IMR-90 (cell line): ENCODE data around the gene HOXC10.

Source experiments
- BHLHE40 ChIP-seq: fragments of 150-350 bp; IDR thresholded peaks from 2 replicates; pipeline ENCODE4 v1.6.1; 2016; ENCODE audit warnings: mild to moderate bottlenecking, low read depth, low read length
- CEBPB ChIP-seq: IDR thresholded peaks from 2 replicates; pipeline ENCODE4 v1.6.1; 2012; ENCODE audit warnings: low read depth, low read length, improper control_type of control experiment
- FOS ChIP-seq: fragments of 150-350 bp; IDR thresholded peaks from 2 replicates; pipeline ENCODE4 v1.6.1; 2016; ENCODE audit warnings: low read depth, low read length
- MAFK ChIP-seq: IDR thresholded peaks from 2 replicates; pipeline ENCODE4 v1.6.1; 2012; ENCODE audit warnings: low read depth, low read length, improper control_type of control experiment
- MAZ ChIP-seq: IDR thresholded peaks from 2 replicates; pipeline ENCODE4 v1.6.1; 2012; ENCODE audit warnings: low read depth, mild to moderate bottlenecking, low read length, improper control_type of control experiment, moderate library complexity, borderline replicate concordance
- POLR2A ChIP-seq: IDR thresholded peaks from 2 replicates; pipeline ENCODE4 v1.6.1; 2012; ENCODE audit warnings: mild to moderate bottlenecking, low read depth, low read length
- RAD21 ChIP-seq: IDR thresholded peaks from 2 replicates; pipeline ENCODE4 v1.6.1; 2012; ENCODE audit warnings: low read length, improper control_type of control experiment
- RCOR1 ChIP-seq: IDR thresholded peaks from 2 replicates; pipeline ENCODE4 v1.6.1; 2012; ENCODE audit warnings: mild to moderate bottlenecking, low read length, improper control_type of control experiment; ENCODE audit not compliant: insufficient replicate concordance
- RFX5 ChIP-seq: IDR thresholded peaks from 2 replicates; pipeline ENCODE4 v1.8.0; 2012; ENCODE audit warnings: low read depth, mild to moderate bottlenecking, low read length, moderate library complexity
- SMC3 ChIP-seq: fragments of 150-350 bp; IDR thresholded peaks from 2 replicates; pipeline ENCODE4 v1.6.1; 2016; ENCODE audit warnings: low read depth, mild to moderate bottlenecking, antibody characterized with exemption, low read length, moderate library complexity
- USF2 ChIP-seq: fragments of 150-350 bp; IDR thresholded peaks from 2 replicates; pipeline ENCODE4 v1.6.1; 2017; ENCODE audit warnings: mild to moderate bottlenecking, antibody characterized with exemption, low read length, low read depth
- TF ChIP-seq, protein P1 (sequence below): conservative IDR thresholded peaks from 2 replicates; pipeline ENCODE4 v1.5.1; 2012; ENCODE audit warnings: mild to moderate bottlenecking, low read depth, low read length, improper control_type of control experiment

DNA sequence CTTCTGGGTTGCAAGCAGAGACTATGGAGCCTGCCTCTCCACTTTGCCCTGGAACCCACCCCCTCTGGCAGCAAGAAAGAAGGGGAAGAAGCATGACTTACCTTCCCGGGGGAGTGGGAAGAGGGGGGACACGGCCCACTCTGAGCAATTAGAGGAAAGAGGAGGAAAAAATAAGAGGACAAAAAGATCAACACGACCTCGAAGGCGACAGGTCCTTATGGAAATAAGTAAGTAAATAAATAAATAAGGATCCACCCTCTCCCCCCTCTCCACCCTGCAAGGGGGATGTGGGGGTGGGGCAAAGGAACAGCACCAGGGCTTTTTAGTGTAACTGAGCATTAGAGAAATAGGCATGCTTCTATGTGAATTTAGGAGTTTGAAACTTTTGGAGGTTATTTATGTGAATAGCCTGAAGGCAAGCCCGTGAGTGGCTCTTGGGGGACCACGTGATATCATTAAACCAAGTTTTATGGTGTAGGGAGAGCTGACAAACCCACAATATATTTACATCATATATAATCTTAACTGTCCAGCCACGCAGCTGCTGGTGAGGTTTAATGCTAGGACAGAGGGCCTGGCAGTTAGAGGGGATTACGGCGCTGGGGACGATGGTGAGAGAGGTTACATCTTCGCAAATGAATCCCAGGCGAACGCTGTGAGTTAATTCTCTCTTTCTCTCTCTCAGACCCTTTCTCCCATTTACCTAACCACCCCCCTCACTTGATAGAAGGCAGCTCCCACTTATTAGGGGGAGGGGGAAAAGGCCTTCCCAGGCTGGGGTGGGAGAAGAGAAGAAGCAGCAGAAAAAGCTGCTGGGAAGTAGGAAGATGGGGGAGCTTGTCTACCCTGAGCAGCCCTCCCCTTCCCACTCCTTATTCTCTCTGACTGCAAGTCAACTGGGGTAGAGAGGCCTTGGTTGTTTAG is 52.7 kb downstream of the HOXC10 start:
- TF ChIP-seq, protein P1, sequence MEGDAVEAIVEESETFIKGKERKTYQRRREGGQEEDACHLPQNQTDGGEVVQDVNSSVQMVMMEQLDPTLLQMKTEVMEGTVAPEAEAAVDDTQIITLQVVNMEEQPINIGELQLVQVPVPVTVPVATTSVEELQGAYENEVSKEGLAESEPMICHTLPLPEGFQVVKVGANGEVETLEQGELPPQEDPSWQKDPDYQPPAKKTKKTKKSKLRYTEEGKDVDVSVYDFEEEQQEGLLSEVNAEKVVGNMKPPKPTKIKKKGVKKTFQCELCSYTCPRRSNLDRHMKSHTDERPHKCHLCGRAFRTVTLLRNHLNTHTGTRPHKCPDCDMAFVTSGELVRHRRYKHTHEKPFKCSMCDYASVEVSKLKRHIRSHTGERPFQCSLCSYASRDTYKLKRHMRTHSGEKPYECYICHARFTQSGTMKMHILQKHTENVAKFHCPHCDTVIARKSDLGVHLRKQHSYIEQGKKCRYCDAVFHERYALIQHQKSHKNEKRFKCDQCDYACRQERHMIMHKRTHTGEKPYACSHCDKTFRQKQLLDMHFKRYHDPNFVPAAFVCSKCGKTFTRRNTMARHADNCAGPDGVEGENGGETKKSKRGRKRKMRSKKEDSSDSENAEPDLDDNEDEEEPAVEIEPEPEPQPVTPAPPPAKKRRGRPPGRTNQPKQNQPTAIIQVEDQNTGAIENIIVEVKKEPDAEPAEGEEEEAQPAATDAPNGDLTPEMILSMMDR: no peak
- TF ChIP-seq FOS (no peak), CEBPB (no peak), MAFK (no peak), RFX5 (no peak), USF2 (no peak), POLR2A (no peak), MAZ (no peak), SMC3 (no peak), RCOR1 (no peak), RAD21 (no peak), BHLHE40 (no peak)
